Hematopoietic multipotent progenitor cell treated with erythropoietin and hydrocortisone succinate and interleukin-3 and kit ligand, for 4 days (in vitro differentiated cells): Measurements from ENCODE around the gene PTPRM.

Source experiments
- DNase-seq: peaks from one replicate; pipeline ENCODE4 v3.0.0-alpha.2; 2015

Gene PTPRM

GRCh38 chr18:8357320-8357719, 790.2 kb downstream of the PTPRM start:
- no peak for DNase-seq

GRCh38 chr18:8358033-8358765, 791.1 kb downstream of the PTPRM start:
- no peak for DNase-seq

- no peak for DNase-seq
Measured at GRCh38 chr18:8359076-8359475, 792.0 kb downstream of the PTPRM start.

GRCh38 chr18:8359481-8359880, 792.4 kb downstream of the PTPRM start:
- no peak for DNase-seq

- DNase-seq, result no peak
Measured at GRCh38 chr18:8361941-8362471, 794.9 kb downstream of the PTPRM start.

- no peak for DNase-seq
Measured at GRCh38 chr18:8362863-8363262, 795.7 kb downstream of the PTPRM start.

- DNase-seq, result no peak
Measured at GRCh38 chr18:8364385-8364784, 797.3 kb downstream of the PTPRM start.

- DNase-seq, result no peak
Measured at GRCh38 chr18:8365006-8365405, 797.9 kb downstream of the PTPRM start.

- no peak for DNase-seq
Measured at GRCh38 chr18:8365528-8365927, 798.4 kb downstream of the PTPRM start.

- no peak for DNase-seq
Measured at GRCh38 chr18:8366070-8366469, 799.0 kb downstream of the PTPRM start.

GRCh38 chr18:8366656-8367055, 799.5 kb downstream of the PTPRM start:
- DNase-seq, result no peak

- peak; percentile 59 for DNase-seq
Measured at GRCh38 chr18:8367217-8367988, 800.3 kb downstream of the PTPRM start.

GRCh38 chr18:8368512-8369217, 801.5 kb downstream of the PTPRM start:
- DNase-seq, result no peak

- no peak for DNase-seq
Measured at GRCh38 chr18:8373486-8373885, 806.4 kb downstream of the PTPRM start.

- no peak for DNase-seq
Measured at GRCh38 chr18:8374676-8375075, 807.6 kb downstream of the PTPRM start.

GRCh38 chr18:8375249-8375648, 808.1 kb downstream of the PTPRM start:
- no peak for DNase-seq

- no peak for DNase-seq
Measured at GRCh38 chr18:8376113-8376512, 809.0 kb downstream of the PTPRM start.

- DNase-seq, result no peak
Measured at GRCh38 chr18:8379187-8379941, 812.2 kb downstream of the PTPRM start.

GRCh38 chr18:8380006-8380405, 812.9 kb downstream of the PTPRM start:
- no peak for DNase-seq

- DNase-seq, result no peak
Measured at GRCh38 chr18:8380926-8381325, 813.8 kb downstream of the PTPRM start.

- no peak for DNase-seq
Measured at GRCh38 chr18:8381821-8382459, 814.8 kb downstream of the PTPRM start.

- no peak for DNase-seq
Measured at GRCh38 chr18:8385400-8385799, 818.3 kb downstream of the PTPRM start.
